Forelimb muscle (tissue), 1 donor: ENCODE measurements around the gene MEX3B. TPM values are rescaled to one million over a fixed set of nuclear protein-coding genes. Genes with fewer than 3 reads are reported as not detected.
"Not testable (repeated sequence)": the region's sequence is repeated elsewhere in the genome, so short reads cannot be mapped to it uniquely, and the experiment has no call there.

Experiments used
- DNase-seq: peaks from one replicate; pipeline ENCODE4 v3.0.0-alpha.2; 2013; ENCODE audit warnings: low read depth
- polyA plus RNA-seq: library from polyadenylated mRNA; unstranded; fragments of 120-200 nt; gene quantifications from one replicate; pipeline ENCODE4 v1.2.1, GENCODE V29; 2013; ENCODE audit not compliant: insufficient read length

MEX3B gene
- polyA plus RNA-seq, 1 donor = 14.6 TPM

DNA sequence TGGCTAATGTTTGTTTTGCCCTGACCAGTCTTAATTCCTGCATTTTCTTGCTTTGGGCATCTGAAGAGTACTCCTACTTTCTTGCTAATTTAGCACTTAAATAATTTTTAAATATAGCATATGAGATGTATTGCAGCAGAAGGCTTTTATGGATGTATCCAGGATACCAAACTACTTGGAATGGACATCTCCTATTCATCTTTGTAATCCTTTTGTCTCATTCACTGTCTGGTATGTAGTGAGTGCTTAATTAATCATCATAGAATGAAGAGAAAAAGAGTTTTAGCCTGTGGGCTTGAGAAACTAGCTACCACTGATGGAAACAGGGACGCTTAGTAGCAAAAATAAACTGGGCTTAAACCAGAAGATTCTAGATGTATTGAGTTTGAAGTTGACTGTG is 40.6 kb downstream of the MEX3B start:
- no peak for DNase-seq

DNA sequence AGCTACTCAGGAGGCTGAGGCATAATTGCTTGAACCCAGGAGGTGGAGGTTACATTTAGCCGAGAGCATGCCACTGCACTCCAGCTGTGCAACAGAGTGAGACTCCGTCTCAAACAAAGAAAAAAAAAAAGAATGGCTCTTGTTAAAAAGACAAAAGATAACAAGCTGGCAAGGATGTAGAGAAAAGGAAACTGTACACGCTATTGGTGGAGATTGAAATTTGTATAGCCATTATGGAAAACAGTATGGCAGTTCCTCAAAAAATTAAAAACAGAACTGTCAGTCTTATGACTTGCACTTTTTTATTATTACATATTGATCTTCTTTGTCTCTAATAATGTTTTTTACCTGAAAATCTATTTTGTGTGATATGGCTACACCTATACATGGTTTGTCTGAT is 41.9 kb downstream of the MEX3B start:
- no peak for DNase-seq

DNA sequence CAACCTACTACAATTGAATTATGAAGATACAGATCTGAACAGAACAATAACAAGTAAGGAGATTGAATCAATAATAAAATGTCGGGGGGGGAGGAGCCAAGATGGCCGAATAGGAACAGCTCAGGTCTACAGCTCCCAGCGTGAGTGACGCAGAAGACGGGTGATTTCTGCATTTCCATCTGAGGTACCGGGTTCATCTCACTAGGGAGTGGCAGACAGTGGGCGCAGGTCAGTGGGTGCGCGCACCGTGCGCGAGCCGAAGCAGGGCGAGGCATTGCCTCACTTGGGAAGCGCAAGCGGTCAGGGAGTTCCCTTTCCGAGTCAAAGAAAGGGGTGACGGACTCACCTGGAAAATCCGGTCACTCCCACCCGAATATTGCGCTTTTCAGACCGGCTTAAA is 50.7 kb downstream of the MEX3B start:
- not testable (repeated sequence) for DNase-seq

GRCh38 chr15:81992523-81992922 is 53.3 kb downstream of the MEX3B start:
- DNase-seq = no peak

Other genes with a start within 250 kb of the MEX3B start
- 11.7 TPM for gene EFL1, start 216.7 kb upstream of the MEX3B start, polyA plus RNA-seq
- 2.2 TPM for gene SAXO2, start 216.8 kb upstream of the MEX3B start, polyA plus RNA-seq